Measurements from ENCODE around the gene PTPRH. TPM values are rescaled to one million over a fixed set of nuclear protein-coding genes. Genes with fewer than 3 reads are reported as not detected.

Gene PTPRH
- total RNA-seq, 4 donors from 2014 or later = 0.42 to 2.7 (median 1.4) TPM

GRCh38 chr19:55232286-55232602 lies 22.9 kb upstream of the PTPRH start:
- peaks cover 56 to 99% (median 96%) of the 10 kb centered on the region in 4 donors for H3K36me3 ChIP-seq
- H3K4me3 ChIP-seq = no peak overlapping the region
- no peak for TF ChIP-seq POLR2A (IDR thresholded peaks at IDR 0.05; ENCODE audit: low read depth)
- no peak for TF ChIP-seq CTCF (IDR thresholded peaks at IDR 0.05)
- TF ChIP-seq POLR2AphosphoS5 (IDR thresholded peaks at IDR 0.05) = no peak
- TF ChIP-seq EP300 (IDR thresholded peaks at IDR 0.05) = no peak
- H3K27me3 ChIP-seq = no peaks in the 10 kb centered on the region
- intact Hi-C loops (cut with DNase I) = no loop called here
- no peak overlapping the region for H3K27ac ChIP-seq (replicated peaks in 1 of 4)
- H3K4me1 ChIP-seq = peaks cover 0 to 8% (median 0%) of the 10 kb centered on the region in 4 donors
- no peaks in the 10 kb centered on the region for H3K9me3 ChIP-seq
- no peak for DNase-seq (ENCODE audit: extremely low spot score)
- 86% methylated on average over 12 of the region's 12 CpGs for WGBS

DNA sequence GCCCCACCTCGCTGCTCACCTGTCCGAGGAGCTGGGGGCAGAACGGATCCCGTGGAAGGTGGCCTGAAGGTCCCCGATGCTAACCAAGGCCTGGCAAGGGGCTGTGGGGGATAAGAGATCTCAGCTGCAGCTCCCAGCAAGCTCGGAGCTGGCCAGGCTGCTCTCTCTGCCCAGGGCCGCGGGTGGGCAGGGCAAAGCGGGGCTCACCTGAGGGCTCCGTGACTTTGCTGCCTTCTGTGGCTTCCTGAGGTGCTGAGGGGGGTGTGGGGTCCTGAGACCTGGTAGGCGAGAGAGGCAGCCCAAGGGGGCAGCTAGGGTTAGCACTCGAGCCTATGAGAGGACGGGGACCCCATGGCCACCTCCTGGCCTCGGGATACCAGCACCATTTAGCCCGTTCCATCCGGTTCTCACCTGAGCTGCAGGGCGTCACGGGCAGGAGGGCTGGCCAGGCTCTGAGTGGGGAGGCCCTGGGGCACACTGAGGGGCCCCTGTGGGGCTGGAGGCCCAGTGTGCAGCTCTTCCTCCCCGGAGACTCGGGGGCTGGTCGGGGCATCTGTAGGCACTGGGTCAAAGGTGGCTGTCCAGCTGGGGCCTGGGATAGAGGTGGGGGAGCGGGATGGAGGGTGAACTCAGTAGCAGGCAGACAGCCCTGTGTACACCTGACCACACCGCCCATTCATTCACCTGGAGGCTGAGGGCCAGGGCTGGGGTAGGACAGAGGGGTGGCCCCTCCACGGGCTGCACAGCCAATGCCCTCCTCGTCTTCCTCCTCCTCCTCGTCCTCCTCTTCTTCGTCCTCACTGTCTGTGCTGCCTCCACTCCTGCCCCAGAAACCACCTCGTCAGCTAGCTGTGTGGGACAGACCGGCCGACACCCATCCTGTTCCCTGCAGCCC lies 22.3 kb upstream of the PTPRH start:
- H3K4me3 ChIP-seq = no peak overlapping the region
- WGBS = 88% methylated on average over 24 of the region's 30 CpGs
- H3K27me3 ChIP-seq = no peaks in the 10 kb centered on the region
- no peak for DNase-seq (ENCODE audit: extremely low spot score)
- peaks cover 52 to 99% (median 96%) of the 10 kb centered on the region in 4 donors for H3K36me3 ChIP-seq
- no peak overlapping the region for H3K27ac ChIP-seq (replicated peaks in 1 of 4)
- peaks cover 0 to 8% (median 0%) of the 10 kb centered on the region in 4 donors for H3K4me1 ChIP-seq
- no peak for TF ChIP-seq EP300 (IDR thresholded peaks at IDR 0.05)
- no peak for TF ChIP-seq POLR2AphosphoS5 (IDR thresholded peaks at IDR 0.05)
- no peak for TF ChIP-seq CTCF (IDR thresholded peaks at IDR 0.05)
- TF ChIP-seq POLR2A (IDR thresholded peaks at IDR 0.05; ENCODE audit: low read depth) = no peak
- intact Hi-C loops (cut with DNase I) = no loop called here
- H3K9me3 ChIP-seq = no peaks in the 10 kb centered on the region

DNA sequence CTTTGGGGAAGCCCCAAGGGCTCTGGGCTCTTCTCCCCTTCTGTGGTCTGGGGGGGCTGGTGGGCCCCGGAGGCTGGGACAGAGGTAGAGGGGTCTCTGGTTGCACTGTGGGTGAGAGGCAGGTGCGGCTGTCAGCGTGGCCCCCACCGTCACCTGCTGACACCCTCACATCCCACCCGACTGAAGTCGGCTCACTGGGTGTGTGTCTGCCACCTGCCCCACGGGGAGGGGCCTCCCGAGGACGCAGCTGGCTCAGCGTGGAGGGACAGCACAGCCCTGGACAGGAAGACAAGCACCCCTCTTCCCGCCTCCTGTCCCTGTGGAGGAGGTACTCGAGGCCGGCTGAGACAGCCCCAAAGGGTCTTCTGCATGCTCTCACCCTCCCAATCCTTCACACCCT lies 21.5 kb upstream of the PTPRH start:
- Histone ChIP-seq H3K36me3 (peaks cover 44 to 98% (median 95%) of the 10 kb centered on the region in 4 donors), H3K4me3 (no peak overlapping the region), H3K4me1 (peaks cover 0 to 8% (median 0%) of the 10 kb centered on the region in 4 donors), H3K9me3 (no peaks in the 10 kb centered on the region), H3K27me3 (no peaks in the 10 kb centered on the region), H3K27ac (replicated peaks in 1 of 4) (no peak overlapping the region)
- intact Hi-C loops (cut with DNase I) = no loop called here
- no peak for DNase-seq (ENCODE audit: extremely low spot score)
- 84% methylated on average over 3 of the region's 13 CpGs for WGBS
- no peak for TF ChIP-seq EP300 (IDR thresholded peaks at IDR 0.05)
- TF ChIP-seq POLR2A (IDR thresholded peaks at IDR 0.05; ENCODE audit: low read depth) = no peak
- TF ChIP-seq POLR2AphosphoS5 (IDR thresholded peaks at IDR 0.05) = no peak
- no peak for TF ChIP-seq CTCF (IDR thresholded peaks at IDR 0.05)

GRCh38 chr19:55230329-55230728 lies 21.0 kb upstream of the PTPRH start:
- intact Hi-C loops (cut with DNase I) = no loop called here
- peaks cover 44 to 95% (median 93%) of the 10 kb centered on the region in 4 donors for H3K36me3 ChIP-seq
- H3K4me1 ChIP-seq = peaks cover 0 to 8% (median 0%) of the 10 kb centered on the region in 4 donors
- no peak for DNase-seq (ENCODE audit: extremely low spot score)
- TF ChIP-seq POLR2AphosphoS5 (IDR thresholded peaks at IDR 0.05) (no peak), CTCF (IDR thresholded peaks at IDR 0.05) (no peak), EP300 (IDR thresholded peaks at IDR 0.05) (no peak), POLR2A (IDR thresholded peaks at IDR 0.05; ENCODE audit: low read depth) (no peak)
- H3K4me3 ChIP-seq = no peak overlapping the region
- no peaks in the 10 kb centered on the region for H3K27me3 ChIP-seq
- 92% methylated on average over 11 of the region's 13 CpGs for WGBS
- H3K9me3 ChIP-seq = no peaks in the 10 kb centered on the region
- no peak overlapping the region for H3K27ac ChIP-seq (replicated peaks in 1 of 4)
